Stimulated activated CD8-positive, alpha-beta memory T cell treated with anti-CD3 and anti-CD28 coated beads, Interleukin-12 subunit alpha, Interleukin-12 subunit beta, amount 100 ng/mL, for 24 hours (primary cell): ENCODE results near the gene GSTT4.
"Not testable (repeated sequence)": the region's sequence is repeated elsewhere in the genome, so short reads cannot be mapped to it uniquely, and the experiment has no call there.

Experiments used
- DNase-seq: peaks from one replicate; pipeline ENCODE4 v3.0.0-alpha.2; 2020; ENCODE audit errors: extremely low read depth

Gene GSTT4

GRCh38 chr22:24005201-24005600 is at the start of gene GSTT4:
GSTT4 (minus strand) TSS chr22:24005453; CDS start chr22:24005356, 97 bp downstream.
- no peak for DNase-seq

- DNase-seq = no peak
Measured at GRCh38 chr22:24054356-24054755, 49.1 kb upstream of the GSTT4 start.

- DNase-seq = no peak
Measured at GRCh38 chr22:24053481-24054226, 48.4 kb upstream of the GSTT4 start.

DNA sequence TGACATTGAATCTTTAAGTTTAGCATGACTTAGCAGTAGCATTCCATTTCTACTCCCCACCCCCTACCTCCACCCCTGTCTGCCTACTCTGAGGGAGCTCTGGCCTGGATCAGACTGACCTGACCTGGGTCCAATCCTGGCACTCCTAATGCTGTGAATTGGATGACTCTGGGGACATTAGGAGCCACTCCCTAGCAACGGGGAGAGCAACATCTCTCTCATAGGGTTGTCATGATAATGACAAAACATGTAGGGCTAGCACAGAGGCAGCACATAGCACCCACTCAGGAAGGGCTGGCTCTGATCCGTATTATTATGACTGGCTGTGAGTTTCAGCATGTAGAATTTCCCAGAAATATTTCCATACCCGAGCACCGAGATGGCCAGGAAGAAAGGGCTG is 46.3 kb upstream of the GSTT4 start:
- DNase-seq = no peak

DNA sequence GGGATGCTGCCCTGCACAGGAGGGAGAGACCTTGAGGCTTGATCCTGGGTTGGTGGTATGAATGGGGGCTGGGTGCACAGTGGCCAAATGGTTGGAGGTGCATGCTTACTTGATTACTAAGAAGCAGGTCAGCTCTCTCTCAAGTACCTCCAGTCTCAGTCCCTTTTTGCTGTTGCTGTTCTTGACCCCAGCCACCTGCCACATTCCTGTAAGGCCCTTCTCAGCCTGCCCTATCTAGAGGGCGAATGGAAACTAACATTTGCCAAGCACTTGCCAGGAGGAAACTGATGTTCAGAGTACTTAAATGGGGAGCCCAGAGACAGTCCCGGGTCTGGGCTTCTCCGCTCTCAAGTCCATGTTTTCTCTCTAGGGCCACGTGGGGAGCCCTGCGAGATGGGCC is 45.8 kb upstream of the GSTT4 start:
- DNase-seq = no peak

DNA sequence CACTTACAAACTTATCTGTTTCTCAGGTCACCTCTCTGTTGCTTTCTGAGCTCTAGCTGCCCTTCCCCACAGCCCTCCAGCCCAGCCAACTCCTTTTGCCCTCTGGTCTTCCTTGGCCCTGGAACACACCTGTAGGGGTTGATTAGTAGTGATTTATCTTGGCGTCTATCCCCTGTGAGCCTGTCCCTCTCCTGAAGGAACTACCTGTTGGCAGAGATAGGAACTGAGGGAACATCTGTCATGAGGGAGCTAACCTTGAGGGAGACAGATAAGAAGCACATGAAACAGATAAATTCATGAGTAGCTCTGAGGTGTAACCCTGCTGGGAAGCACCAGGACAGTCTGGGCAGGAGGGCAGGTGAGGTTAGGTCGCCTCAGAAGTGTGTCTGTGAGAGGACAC is 44.7 kb upstream of the GSTT4 start:
- no peak for DNase-seq

DNA sequence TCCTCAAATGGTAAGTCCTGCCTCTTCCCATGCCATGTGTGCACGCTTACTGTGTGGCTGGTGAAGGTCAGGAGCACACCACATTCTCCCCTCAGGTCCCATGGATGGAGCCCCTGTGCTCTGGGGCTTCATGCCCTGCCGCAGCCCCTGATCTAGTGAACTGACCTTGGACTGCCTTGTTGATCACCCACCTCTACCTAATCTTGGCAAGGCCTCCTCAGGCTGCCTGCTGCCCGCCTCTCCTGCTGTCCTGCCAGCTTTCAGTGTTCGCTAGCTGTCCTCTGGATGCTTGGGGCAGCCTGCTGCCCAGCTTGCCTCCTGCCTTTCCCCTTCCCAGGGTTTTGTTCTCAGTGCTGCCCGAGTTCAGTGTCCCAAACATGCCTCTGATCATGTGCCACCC is 44.0 kb upstream of the GSTT4 start:
- DNase-seq = no peak

DNA sequence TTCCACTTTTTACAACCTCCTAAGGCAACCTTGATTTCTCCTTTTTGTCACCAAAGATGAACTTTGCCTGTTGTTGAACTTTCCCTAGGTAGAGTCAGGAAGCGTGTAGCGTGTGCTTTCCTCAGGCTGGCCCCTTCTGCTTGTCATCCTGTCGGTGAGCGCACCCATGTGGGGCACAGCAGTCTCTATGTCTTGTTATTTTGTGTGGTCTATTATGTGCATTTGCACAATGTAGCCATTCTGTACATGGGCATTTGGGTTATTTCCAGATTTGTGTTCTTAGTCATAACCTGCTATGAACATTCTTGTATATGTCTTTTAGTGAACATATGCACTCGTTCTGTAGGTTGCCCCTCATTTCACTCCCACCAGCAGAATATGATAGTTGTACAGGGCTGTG is 40.8 kb upstream of the GSTT4 start:
- no peak for DNase-seq

DNA sequence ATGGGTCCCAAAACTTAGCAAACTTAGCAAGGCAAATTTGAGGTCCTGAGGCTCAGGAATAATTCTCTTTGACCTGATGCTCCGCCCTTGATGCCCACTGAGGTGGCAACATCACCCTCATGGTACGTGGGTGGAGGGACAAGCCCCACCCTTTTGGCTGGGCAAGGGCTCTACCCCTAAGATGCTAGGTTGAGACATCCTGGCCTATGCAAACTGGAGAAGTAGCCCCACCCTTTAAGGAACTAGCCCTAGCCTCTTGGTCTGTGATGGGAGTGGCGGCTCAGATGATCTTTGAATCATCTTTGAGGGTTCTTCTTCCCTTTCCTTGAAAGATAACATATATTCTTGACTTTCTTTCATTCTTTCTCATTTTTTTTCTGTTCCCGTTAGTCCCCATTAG is 38.7 kb upstream of the GSTT4 start:
- no peak for DNase-seq

DNA sequence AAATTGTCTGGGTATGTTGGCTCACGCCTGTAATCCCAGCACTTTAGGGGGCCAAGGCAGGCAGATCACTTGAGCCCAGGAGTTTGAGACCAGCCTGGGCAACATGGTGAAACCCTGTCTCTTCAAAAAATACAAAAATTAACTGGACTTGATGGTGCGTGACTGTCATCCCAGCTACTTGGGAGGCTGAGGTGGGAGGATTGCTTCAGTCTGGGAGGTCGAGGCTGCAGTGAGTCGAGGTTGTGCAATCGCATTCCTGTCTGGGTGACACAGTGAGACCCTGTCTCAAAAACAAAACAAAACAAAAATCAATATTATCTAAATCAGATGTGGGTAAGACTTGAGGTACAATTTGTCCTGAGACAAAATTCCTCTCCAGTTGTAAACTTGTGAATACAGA is 38.2 kb upstream of the GSTT4 start:
- DNase-seq = not testable (repeated sequence)

DNA sequence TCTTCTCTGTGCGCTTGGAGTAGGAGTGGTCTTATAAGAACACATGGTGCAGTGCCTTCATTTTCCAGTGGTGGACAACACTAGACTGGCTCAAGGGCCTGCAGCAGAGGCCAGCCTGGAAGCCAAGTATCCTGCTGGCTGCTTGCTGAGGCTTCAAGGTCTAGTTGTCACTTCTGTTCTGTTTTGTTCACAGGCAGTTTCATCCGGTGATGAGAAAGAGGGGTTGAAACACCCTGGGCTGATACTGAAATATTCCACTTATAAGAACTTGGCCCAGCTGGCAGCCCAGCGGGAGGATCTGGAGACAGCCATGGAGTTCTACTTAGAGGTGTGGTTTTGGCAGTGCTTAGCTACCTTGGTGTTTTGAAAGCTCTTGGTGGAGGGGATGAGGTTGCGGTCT is 35.7 kb upstream of the GSTT4 start:
- DNase-seq = no peak

GRCh38 chr22:24039046-24039445 is 33.8 kb upstream of the GSTT4 start:
- no peak for DNase-seq

DNA sequence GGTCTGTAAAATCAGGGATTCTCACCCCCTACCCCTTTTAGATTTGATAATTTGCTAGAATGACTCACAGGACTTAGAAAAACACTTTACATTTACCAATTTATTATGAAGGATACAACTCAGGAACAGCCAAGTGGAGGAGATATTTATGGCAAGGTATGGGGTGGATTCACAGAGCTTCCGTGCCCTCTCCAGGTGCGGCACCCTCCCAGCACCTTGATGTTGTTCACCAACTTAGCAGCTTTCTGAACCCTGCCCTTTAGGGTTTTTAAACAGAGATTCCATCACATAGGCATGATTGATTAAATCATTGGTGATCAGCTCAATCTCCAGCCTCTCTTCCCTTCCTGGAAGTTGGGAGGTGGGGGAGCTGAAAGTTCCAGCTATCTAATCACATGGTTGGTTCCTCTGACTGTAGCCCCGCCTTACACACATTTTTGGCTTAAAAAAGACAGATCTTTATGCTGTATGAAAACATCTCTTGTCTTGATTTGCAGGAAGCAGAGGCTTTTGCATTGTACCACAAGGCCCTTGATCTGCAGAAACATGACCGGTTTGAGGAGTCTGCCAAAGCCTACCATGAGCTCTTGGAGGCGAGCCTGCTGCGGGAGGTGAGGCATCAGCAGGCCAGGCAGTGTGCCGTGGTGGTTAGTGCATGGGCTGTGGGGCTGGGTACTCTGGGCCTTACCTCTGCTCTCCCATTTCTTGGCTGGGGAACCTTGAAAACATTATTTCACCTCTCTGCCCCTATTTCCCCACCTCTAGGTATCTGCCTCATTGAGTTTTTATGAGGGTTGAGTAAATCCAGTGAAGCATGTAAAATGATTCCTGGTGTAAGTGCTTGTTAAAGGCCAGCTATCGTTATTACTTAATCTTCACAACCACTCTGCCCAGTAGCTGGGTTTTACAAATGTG is 32.9 kb upstream of the GSTT4 start:
- no peak for DNase-seq

DNA sequence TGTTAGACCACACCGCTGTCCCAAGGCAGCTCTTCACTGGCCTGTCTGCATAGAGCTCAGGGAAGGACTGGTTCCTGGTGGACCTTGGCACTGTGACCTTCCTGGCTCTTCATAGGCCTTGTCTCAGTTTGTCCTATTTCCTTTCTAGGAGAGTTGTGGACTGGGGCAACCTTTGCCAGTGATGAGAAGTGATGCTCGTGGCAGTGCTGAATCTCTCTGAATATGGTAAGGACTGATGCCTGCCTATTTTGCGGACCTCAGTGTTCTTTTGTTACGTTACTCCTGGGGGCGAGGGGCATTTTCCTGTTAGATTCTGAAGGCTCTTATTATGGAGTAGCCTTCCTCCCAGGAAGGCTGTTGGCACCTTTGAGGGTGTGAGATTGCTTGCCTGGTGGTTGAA is 30.0 kb upstream of the GSTT4 start:
- DNase-seq = no peak

- DNase-seq = no peak
Measured at GRCh38 chr22:24033731-24034130, 28.5 kb upstream of the GSTT4 start.

GRCh38 chr22:24030186-24030702 is 25.0 kb upstream of the GSTT4 start:
- no peak for DNase-seq

DNA sequence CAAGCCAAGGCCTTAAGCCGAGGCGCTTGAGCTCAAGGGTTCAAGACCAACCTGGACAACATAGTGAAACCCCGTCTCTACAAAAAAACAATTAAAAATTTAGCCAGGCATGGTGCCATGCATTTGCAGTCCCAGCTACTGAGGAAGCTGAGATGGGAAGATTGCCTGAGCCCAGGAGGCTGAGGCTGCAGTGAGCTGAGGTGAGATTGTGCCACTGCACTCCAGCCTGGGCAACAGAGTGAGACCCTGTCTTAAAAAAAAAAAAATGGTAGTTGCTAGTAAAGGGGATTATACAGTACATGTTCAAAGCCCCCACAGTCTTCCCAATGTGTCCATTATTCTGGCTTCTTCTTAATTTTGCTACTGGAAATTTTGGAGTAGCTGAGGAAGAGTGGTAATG is 24.1 kb upstream of the GSTT4 start:
- no peak for DNase-seq

GRCh38 chr22:24028533-24028932 is 23.3 kb upstream of the GSTT4 start:
- DNase-seq = no peak

DNA sequence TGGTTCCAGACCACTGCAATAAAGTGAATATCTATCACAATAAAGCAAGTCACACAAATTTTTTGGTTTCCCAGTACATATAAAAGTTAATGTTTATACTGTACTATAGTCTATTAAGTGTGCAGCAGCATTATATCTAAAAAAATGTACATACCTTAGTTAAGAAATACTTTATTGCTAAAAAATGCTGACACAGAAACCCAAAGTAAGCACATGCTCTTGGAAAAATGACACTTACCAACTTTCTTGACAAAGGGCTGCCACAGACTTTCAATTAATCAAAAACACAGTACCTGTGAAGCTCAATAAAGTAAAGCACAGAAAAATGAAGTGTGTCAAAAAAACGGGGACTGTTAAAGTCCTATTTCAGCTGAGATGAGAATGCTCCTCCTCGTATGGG is 22.7 kb upstream of the GSTT4 start:
- DNase-seq = no peak

DNA sequence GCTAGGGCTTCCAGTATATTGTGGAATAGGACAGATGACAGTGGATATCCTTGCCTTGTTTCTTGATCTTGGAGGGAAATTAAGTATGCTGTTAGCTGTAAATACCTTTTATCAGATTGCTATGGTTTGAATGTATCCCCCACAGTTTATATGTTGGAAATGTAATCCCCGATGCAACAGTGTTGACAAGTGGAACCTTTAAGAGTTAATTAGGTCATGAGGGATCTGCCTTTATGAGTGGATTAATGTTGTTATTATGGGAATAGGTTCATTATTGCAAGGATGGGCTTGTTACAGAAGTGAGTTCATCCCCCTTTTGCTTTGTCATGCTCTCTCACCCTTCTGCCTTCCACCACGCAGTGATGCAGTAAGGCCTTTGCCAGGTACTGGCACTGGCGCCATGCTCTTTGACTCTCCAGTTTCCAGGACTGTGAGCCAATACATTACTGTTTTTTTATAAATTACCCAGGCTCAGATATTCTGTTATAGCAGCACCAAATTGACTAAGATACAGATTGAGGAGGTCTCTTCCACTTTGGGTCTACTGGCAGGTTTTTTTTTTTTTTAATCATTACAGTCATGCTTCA is 22.2 kb upstream of the GSTT4 start:
- DNase-seq = no peak

DNA sequence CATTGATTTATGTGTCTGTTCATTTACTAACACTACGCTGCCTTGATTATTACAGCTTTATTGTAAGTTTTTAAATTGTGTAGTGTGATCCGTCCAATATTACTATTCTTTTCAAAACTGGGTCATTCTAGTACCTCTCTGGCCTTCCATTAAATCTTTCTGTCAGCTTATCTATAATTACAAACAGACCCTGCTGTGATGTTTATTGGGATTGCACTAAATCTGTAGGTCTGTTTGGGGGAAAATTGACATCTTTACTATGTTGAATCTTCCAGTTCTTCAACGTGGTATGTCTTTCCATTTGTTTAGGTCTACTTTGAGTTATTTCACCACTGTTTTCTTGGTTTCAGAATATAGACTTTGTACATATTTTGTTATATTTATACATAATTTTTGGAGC is 21.5 kb upstream of the GSTT4 start:
- no peak for DNase-seq

DNA sequence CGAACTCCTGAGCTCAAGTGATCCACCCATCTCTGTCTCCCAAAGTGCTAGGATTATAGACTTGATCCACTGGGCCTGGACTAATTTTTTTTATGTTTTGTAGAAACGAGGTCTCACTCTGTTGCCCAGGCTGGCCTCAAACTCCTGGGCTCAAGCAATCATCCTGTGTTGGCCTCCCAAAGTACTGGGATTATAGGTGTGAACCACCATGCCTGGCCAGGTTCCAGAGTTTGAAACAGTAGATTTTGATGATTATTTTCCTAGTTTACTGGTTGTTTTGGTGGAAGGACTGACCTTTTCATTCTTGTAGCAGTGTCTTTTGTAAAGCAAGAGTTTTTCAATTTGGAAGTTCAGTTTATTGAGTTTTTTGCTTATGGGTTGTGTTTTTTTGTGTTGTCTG is 20.8 kb upstream of the GSTT4 start:
- no peak for DNase-seq

DNA sequence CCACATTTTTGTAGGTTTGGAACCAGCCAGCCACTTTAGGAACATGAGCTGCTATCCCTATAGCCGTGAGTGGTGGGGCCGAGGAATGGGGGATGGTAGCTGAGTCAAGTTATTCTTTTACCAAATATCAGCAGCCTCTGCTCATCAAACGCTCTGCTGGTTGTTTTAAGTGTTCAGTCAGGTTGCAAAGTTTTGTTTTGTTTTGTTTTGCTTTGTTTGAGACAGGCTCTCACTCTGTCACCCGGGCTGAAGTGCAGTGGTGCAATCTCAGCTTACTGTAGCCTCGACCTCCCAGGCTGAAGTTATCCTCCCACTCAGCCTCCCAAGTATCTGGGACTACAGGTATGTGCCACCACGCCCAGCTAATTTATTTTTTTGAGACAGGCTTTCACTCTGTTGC is 20.2 kb upstream of the GSTT4 start:
- DNase-seq = no peak
